ENCODE results near the gene PPHLN1.

The PPHLN1 gene

DNA sequence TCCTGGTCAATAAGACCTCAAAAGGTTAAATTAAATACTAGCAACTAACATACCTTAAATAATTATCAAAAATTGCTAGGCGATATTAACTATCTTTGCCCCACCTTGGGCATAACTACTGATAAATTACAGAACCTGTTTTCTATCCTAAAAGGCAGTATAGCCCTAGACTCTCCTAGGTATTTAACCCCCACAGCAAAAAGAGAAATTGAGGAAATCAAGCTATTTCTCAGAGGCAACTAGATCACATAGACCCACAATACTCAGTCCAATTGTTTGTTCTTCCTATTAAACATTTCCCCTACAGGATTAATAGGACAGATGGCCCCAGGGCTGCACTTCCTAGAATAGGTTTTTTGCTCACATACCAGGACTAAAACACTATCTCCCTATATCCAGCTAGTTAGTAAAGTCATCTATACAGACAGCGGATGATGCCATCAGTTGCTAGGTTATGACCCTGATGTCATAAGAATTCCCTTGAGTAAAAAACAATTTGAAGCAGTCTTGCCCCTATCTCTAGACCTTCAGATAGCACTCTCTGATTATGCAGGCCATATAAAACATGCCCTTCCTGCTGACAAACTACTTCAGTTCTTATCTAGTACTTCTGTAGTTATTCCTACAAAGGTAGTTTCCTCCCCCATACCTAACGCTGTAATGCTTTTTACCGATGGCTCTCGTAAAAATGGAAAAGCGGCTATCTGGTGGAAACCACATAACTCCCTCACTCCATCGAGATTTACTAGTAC lies 118.4 kb downstream of the PPHLN1 start:
- DNase-seq: no peak

DNA sequence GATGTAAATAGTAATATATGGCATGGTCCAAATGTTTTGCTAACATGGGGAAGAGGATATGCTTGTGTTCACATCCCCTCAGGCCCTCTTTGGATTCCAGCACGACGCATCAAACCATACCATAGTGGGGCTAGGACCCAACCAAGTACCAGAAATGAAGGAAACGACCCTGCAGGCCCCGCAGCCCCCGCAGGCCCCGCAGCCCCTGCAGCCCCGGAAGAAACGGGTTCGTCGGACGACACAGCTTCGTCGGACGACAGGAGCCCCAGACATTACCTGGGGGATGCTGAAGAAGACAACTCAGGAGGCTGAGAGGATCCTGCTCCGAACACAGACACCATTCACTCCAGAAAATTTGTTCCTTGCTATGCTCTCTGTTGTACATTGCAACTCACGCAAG lies 119.9 kb downstream of the PPHLN1 start:
- no peak for DNase-seq

DNA sequence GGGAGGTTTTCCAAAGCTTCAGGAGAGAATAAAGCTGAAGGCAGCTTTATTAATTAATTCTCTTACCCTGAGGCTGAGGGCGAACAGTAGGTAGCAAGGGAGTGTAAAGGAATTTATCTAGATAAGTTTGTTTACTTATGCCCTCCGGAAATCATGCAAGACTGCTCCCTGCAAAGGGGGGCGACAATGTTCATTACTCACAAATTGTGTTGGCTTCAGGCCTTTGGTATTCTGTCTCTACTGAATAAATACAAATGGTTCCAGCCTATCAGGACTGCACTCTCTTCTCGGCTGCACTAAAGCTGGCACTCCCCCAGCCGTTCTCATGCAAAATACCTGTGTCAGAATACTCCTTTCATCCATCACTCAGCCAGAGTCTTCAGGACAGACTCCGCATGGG lies 120.8 kb downstream of the PPHLN1 start:
- DNase-seq: no peak

DNA sequence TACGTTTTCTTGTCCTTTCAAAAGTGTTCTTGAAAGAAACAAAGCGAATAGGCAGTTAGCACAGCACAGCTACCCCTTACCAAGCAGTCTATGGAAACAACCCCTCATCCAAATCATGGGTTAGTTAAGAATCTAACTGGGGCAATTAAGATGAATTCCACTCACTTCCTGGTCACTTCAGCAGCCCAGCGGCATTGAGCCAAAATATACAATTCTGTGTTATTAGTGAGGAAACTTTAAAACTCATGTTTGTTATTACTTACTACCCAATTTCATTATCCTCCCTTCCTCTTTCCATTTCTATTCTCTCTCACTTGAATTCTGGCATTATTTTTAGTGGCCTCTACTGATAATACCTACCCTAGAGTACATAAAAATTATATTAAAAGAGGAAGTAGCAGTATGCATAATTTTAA lies 121.4 kb downstream of the PPHLN1 start:
- no peak for DNase-seq

DNA sequence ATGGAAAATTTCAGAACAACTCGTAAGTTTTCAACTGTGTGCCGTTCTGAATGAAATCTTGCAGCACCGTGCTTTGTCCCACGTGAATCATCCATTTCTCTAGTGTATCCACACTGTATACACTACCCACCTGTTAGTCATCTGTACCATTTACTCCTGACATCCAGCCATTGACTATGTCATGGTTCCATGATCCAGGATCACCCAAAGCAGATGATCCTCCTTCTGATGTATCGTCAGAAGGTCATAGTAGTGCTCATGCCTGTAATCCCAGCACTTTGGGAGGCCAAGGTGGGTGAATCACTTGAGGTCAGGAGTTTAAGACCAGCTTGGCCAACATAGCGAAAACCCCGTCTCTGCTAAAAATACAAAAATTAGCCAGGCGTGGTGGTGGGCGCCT lies 122.9 kb downstream of the PPHLN1 start:
- no peak for DNase-seq

DNA sequence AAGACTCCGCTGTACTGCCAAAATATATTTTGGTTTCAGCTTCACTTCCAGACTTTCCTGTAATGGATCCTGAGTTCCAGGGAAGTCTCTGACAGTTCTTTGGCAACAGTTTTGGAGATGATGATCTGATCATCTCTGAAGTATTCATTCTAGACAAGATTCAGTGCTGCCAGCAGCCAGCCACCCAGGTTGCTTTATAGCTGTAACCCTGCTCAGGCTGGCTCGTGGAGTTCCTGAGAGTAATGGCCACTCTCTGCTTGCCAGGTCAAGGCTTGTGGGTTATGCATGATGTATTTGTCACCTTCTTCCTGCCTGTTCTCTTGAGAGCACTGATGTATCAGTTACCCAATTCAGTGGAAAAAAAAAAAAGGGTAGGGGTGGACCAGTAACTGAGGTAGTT lies 124.3 kb downstream of the PPHLN1 start:
- DNase-seq: no peak

DNA sequence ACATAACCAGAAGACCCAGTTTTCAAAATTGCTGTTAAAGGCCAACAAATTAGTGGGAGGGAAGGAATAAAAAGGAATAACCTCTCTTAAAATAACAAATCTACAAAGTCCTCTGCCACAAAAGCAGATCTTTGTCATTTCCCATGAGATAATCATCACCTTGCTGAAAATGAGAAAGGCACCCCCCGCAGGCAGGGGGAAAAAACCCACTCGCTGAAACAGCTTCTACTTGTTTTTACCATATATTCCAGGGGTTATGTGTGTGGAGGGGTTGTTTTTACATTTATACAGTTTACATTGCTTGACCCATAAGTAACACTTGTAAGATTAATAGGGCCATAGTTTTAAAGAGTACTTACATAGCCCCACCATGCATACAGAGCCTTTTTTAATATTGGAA lies 132.6 kb downstream of the PPHLN1 start:
- no peak for DNase-seq

DNA sequence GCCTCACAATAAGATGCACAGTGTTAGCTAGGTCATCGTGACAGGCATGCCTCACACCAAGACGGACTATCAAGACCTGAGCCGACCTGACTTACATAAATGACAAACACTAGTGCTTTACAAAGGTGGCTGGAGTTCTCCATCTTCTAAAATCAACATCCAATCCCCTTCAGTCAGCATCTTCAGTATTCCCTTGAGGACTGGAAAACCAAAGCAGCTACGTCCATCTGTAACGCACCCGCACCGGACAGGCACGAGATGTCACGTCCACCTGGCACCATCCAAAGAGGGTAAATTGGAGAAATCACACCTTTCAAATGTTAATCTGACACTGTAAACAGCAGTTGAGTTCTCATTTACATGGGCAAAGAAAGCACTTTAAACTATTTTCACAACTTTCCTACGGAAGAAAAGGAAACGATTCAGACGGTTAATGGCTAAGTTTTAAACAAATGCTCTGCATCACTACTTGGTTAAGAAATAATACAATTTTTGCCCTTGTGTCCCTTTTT lies 133.4 kb downstream of the PPHLN1 start:
- DNase-seq: no peak

DNA sequence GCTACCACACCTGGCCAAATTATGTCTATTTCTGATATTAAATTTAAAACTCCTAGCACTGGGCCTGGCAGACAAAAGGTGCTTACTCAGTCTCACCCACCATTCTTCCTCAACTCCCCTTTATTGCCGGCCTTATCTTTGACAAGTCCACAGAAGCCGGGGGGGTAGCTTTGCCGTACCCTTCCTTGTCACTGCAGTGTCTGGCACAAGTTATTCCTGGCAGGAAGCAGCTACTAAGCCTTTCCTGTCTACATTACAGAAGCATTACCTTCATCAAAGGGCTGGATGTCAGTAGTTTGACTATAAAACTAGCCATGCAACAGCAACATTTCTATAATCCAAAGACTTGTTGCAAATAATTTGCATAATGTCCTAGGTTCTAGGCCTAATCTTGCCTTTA lies 136.5 kb downstream of the PPHLN1 start:
- no peak for DNase-seq

DNA sequence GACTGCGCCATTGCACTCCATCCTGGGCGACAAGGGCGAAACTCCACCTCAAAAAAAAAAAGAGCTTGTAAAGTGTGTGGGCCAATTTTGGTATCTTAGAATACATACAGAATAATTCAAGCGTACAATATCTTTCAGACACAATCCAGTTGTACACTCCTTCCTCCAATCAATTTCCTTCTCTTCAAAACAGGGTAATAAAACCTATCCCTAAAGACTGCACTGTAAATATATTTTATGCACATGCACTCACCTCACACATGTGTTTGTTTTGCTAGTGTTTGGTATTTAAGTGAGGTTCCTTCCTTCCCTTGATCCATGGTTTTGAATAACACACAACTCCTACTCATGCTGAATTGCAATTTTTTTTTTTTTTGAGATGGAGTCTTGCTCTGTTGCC lies 137.7 kb downstream of the PPHLN1 start:
- DNase-seq: no peak

DNA sequence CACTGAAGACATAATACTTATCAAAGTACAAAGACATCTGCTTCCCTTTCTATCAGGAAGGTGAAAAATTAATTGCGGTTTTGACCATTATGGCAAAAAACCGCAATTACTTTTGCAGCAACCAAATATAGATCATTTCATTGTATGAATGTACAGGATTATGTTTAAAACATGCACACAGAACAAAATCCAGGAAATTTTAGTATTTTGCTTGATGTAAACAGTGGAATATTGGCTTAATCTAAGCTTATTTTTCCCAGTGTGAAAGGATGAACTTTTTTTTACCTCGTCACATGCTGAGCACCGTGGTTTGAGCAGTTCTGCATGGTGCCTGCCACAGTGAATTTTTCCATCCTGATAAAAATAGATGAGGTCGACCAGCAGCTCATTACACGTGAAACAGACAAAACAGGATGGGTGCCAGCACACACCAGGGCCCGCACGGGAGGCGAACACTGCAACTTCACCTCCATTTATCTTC lies 142.4 kb downstream of the PPHLN1 start:
- DNase-seq: no peak

DNA sequence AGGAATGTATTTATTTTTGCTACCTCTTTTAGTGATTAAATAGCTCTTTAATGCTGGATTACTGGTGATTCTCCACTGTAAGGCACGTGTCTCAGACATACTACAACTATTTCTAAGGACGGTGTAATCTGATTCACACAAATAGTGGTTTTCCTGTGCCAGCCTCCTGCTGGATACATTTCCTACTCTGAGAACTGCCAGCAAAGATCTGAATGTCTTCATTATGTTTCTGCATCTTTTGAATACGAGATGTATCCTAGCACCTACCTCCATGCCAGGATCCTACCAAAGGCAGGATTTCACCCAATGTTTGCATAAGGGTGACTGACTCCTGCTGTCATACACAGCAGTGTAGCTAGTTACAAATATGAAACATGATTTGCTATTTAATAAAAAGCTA lies 143.0 kb downstream of the PPHLN1 start:
- no peak for DNase-seq

DNA sequence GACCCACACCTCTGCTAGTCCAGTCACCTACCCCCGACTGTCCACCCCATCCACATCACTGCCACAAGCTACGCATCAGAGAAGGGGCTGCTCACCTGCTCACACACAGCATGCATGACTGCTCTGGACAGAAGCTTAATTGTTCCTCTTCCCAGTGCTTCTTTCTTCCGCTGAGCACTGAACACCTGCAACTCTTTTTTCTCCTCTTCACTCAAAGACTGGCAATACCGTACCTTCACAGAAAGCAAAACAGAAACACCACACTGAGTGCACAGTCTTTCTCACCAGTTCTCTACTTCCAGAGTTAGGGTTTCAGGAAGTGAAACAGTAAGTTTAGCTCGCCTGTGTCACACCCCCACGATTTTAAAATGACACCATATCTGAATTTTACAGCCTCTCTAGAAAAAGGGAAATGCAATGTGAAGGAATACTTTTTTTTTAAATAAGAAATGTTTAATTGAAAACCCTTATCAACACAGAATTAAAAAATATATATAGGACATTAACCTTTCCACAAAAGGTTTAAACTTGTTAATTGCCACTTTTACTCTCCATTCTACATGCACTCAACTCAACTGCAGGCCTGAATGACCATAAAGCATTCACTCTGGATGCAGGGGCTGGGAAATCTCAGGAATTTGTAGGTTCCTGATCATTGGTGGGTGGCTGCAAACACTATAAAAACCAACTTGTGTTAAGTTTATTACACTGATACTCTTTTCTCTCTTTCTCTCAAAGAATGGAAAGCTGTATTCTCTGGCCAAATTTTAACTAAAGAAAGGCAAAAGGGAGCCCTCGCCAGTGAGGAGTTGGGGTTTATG lies 143.6 kb downstream of the PPHLN1 start:
- no peak for DNase-seq

DNA sequence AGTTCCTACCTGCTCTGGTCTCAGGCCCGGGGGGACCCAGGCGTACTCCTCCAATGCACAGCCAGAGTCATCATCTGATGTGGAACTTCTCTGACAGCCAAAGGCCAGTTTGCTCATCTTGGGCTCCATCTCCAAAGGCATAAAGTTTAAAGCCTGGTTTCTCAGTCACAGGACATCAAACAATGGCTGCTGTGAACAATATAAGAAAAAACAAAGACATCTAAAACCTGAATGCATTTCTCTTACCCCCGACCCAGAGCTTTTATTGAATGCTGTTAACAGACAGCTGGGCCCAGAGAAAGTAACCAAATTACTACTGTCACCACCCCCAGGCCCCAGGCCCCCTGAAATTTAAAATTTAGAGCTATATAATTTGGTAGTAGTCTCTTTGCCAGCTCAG lies 146.4 kb downstream of the PPHLN1 start:
- DNase-seq: no peak

DNA sequence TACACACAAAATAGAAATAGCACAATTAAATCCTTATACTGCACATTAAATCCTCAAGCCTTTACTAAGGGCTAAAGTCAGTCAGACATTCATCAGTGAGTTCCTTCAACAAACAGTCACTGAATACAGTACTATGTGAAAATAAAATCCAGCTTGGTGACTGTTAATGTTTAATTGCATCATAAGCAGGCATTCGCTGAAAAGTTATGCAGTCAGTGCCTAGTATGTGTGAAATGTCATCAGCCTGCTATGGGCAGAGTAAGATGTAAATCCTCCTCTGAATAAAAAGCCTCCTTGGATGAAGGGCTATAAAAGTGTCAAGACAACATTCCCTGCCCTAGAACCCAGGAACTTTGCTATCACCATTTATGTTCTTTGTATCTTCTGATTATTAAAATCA lies 147.2 kb downstream of the PPHLN1 start:
- DNase-seq: no peak

DNA sequence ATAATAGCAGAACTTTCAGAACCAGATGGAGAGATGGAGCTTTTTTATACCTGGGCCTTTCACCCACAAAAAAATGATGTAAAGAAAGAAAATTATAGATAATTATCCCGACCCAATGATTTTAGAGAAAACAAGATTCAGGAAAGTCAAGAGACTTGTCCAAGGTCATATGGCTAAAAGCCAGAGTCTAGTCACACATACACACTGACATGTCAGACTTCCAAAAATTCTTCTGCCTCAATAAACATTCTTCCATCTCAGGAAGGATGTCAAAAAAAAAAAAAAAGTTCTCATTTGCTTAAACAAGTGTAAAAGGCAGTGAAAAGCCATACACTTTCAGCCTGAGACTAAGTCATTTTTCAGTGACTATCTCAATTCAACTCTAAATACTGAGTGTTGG lies 147.6 kb downstream of the PPHLN1 start:
- DNase-seq: no peak

DNA sequence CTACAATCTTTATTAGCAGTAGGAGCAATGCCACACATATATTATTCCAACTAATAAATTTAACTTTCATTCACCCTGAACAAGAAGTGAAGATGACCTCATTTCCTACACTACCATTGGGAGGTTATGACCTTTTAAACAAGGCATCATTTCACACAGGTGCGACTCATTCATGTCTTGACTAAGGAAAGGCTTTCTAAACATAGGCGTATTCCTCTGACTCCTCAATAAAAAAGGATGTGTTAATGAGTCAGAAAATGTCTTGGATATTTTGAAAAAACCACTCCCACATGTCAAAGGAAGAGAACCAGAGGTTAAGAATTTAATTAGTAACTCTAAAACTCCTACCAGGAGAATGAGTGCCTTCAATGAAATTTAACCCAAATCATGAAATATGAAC lies 148.4 kb downstream of the PPHLN1 start:
- no peak for DNase-seq

DNA sequence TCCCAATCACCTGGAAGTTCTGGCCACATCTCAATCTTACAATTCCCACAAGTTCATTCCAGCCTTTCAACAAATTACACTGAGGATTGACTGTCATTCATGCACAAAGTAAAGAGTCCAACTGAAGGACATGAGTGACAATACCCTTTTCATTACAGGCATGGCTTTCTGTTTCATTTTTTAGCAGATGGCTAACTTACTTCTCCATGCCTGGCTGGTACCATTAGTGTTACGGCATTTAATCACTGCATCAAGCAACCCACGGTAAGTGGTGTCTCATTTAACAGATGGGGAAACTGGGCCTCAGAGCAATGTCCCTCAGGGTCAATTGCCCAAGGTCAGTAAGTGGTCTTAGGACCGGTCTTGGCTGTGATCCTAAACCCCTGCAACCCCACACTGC lies 149.1 kb downstream of the PPHLN1 start:
- no peak for DNase-seq

DNA sequence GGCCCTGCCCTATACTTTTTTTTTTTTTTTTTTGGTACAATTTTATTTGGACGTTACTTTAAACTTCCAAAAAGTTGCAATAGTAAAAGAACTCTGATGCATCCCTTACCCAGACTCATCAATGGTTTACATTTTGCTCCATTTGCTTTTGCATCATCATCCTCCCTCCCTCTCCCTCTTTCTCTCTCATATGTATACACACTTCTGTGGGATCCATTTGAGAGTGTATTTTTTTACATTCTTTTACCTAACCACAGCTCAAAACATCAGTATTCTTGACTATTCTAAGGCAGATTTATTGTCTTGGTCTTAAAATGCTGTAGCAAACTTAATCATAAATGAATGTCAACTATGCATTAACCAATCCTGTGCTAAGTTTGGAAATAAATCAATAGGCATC lies 152.0 kb downstream of the PPHLN1 start:
- no peak for DNase-seq

DNA sequence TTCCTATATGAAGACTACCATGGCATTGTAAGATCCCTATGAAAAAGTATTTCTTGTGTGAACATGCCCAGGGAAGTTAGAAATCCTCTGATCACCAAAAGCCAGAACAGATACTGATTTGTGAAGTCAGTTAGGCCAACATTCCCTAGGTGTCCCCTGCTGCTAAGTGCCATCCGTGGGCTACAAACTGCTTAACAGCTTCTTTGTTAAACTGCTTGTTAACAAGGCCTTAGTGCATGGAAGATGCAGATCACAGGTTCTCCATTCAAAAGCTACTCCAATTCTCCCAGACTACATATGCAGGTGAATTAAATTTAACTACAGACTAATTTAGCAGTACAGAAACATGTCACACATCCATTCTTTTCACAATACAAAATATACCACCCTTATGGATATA lies 155.4 kb downstream of the PPHLN1 start:
- no peak for DNase-seq

DNA sequence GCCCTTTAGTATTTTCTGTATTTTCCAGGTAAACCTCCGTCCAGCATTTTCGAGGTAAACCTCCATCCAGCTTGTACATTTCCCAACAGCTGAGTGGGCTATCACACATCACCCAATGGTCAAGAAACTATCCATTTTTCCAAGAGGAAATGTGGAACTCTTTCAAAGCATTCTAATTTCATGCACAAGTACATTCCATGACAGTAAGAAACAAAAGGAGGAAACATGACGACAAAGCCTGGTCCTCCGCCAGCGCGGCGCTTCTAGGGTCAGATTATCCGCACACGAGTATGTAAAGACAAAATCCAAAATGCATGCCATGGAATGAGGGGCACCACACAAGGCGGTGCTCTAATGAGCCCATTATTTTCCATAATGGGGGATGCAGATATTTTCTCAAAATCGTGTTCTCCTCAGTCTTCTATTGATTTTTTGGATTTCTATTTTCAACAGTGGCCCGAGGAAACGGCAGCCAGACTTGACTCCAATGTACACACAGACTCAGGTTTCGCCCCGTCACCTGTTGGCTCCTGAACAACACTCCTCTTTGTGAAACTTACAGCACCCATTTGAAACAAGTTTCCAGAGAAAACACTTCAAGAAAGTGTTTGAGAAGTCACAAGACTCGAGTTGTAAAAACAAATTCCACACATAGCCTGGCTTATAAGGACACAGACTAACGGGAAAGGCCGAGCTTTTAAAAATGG lies 156.2 kb downstream of the PPHLN1 start:
- DNase-seq: no peak

DNA sequence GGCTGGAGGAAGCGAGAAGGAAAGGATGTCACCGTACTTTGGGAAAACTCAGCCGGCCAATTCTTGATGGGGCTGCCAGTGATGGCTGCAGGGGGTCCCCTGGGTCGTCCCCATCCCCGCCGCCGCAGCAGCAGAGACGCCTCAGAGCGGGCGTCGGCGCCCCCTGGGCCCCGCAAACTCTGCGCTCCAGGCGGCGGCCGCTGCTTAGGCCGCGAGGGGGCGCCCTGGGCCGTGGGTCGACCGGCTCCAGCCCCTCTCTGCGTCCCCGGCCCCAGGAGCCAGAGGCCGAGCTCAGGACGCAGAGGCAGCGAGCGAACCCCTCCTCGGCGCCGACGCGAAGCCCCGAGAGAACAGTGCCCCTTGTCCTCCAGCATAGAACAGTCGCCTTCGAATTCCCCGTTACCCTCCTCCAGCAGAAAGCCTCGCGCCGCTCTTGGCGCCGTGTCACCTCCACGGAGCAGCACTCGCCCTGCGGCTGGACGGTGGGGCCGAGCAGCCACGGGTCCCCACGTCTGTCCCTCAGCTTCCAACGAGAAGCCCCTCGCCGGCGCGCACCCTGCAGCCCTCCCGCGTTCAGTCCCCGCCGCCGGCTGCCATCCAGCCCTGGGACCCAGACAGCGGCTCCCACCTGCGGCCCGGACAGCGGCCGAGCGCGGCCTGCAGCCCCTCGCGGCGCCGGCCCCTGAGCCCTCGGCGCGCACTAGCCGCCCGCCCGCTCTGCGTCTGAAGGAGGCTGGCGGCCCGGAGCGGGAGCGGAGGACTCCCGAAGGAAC lies 157.0 kb downstream of the PPHLN1 start:
- peak; percentile 30 for DNase-seq

DNA sequence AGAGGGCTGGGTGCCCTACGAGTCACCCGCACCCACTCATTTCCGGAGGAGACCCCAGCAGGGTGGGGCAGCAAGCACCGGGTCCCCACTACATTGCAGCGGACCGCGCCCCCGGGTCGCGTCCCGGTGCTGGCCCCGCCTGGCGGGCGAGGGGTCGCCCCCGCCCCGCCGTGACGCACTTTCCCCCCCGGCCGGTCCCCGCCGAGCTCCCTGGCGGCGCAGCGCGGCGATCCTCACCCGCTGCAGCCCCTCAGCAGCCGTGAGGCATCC lies 157.5 kb downstream of the PPHLN1 start:
- no peak for DNase-seq

Measured in activated gamma-delta T cell treated with Interleukin-2 at 50 U/mL for 16 hours (primary cell).